GM12878 (cell line): ENCODE measurements around the gene CTIF. TPM values are rescaled to one million over a fixed set of nuclear protein-coding genes. Genes with fewer than 3 reads are reported as not detected.

Experiments used
- ATAC-seq: fragments of 200-7000 bp; cut with Tn5 transposase; 3 replicates; pipeline ENCODE4 v1.9.1; 2020; ENCODE audit warnings: mild to moderate bottlenecking, moderate library complexity
- BruUV-seq: library from RNA; stranded (reverse); fragments of 400-500 nt; replicated peaks from 2 replicates; lab custom pipeline; 2021; lab: Mats Ljungman, UMichigan
- CTCF ChIA-PET: fragments of 300-600 bp; sonication (Branson Sonifier 250); formaldehyde crosslinking; extraction: SDS; loops from one replicate; lab custom pipeline; 2021; ENCODE audit warnings: inconsistent platforms; lab: Yijun Ruan, JAX
- POLR2A ChIA-PET: fragments of 350-600 bp; formaldehyde crosslinking; extraction: SDS; loops from one replicate; lab custom pipeline; 2021; ENCODE audit warnings: inconsistent platforms; lab: Charles Lee
- RAD21 ChIA-PET: fragments of 300-600 bp; sonication (Branson Sonifier 250); formaldehyde crosslinking; loops from one replicate; lab custom pipeline; 2023; ENCODE audit warnings: antibody characterized with exemption; ENCODE audit not compliant: unreplicated experiment; lab: Charles Lee
- SMC1A ChIA-PET: fragments of 300-600 bp; sonication (Branson Sonifier 250); formaldehyde crosslinking; loops from one replicate; lab custom pipeline; 2023; ENCODE audit not compliant: unreplicated experiment, uncharacterized antibody; lab: Charles Lee
- DNase-seq: peaks from one replicate; pipeline ENCODE4 v3.0.0-alpha.2; 2011; ENCODE audit warnings: low read depth, low spot score
- FAIRE-seq: peaks from 3 replicates; lab custom pipeline; 2011; peaks lifted over from hg19 to GRCh38; lab: Jason Lieb, UNC
- H2AFZ ChIP-seq: 2 replicates; pipeline ENCODE4 v1.6.0; 2011; ENCODE audit warnings: low read depth, low read length, control low read depth; ENCODE audit not compliant: control insufficient read depth
- H3K27ac ChIP-seq: 2 replicates; pipeline ENCODE4 v1.5.1; 2011; ENCODE audit warnings: control low read depth; ENCODE audit not compliant: control insufficient read depth, insufficient read depth
- H3K27me3 ChIP-seq, 2 experiments: replicated peaks in 1 of 2; 2 replicates each; pipeline versions ENCODE4 v1.6.0 to v1.6.1; 2011; ENCODE audit warnings: low read length in 1 of 2; ENCODE audit not compliant: control insufficient read depth in 2 of 2, insufficient read depth in 2 of 2
- H3K36me3 ChIP-seq, 2 experiments: 2 replicates each; pipeline ENCODE4 v1.5.1; 2011; ENCODE audit warnings: low read length in 1 of 2; ENCODE audit not compliant: control insufficient read depth in 2 of 2, insufficient read depth in 2 of 2
- H3K4me1 ChIP-seq: 2 replicates; pipeline ENCODE4 v1.6.1; 2011; ENCODE audit warnings: mild to moderate bottlenecking, low read length, moderate library complexity, mixed read lengths; ENCODE audit not compliant: control insufficient read depth, insufficient read depth
- H3K4me2 ChIP-seq: 2 replicates; pipeline ENCODE4 v1.6.0; 2011; ENCODE audit warnings: control low read depth; ENCODE audit not compliant: control insufficient read depth, insufficient read depth
- H3K4me3 ChIP-seq: fragments of 200-600 bp; sonication (generic); 2 replicates; pipeline ENCODE4 v1.5.1; 2016
- H3K79me2 ChIP-seq: 2 replicates; pipeline ENCODE4 v1.6.0; 2011; ENCODE audit warnings: low read length; ENCODE audit not compliant: control insufficient read depth, insufficient read depth
- H3K9ac ChIP-seq: 2 replicates; pipeline ENCODE4 v1.8.0; 2011; ENCODE audit warnings: low read length, control low read depth, mixed read lengths; ENCODE audit not compliant: control insufficient read depth, insufficient read depth
- H3K9me3 ChIP-seq: replicated peaks from 3 replicates; pipeline ENCODE4 v1.5.1; 2011; ENCODE audit warnings: mild to moderate bottlenecking, low read length; ENCODE audit not compliant: control insufficient read depth, insufficient read depth
- H4K20me1 ChIP-seq: 2 replicates; pipeline ENCODE4 v1.6.0; 2011; ENCODE audit not compliant: control insufficient read depth, insufficient read depth
- BMI1 ChIP-seq: fragments of 450-650 bp; IDR thresholded peaks from 2 replicates; pipeline ENCODE4 v1.6.1; 2016; ENCODE audit warnings: mild to moderate bottlenecking, moderate library complexity, borderline replicate concordance
- CHD2 ChIP-seq: IDR thresholded peaks from 2 replicates; pipeline ENCODE4 v1.6.1; 2011; ENCODE audit warnings: low read depth, low read length, improper control_type of control experiment, borderline replicate concordance
- CHD4 ChIP-seq: fragments of 200-600 bp; sonication (generic); IDR thresholded peaks from 2 replicates; pipeline ENCODE4 v1.6.1; 2016; ENCODE audit warnings: mild to moderate bottlenecking
- GABPA ChIP-seq: IDR thresholded peaks from 2 replicates; pipeline ENCODE4 v1.6.1; 2014; ENCODE audit warnings: antibody characterized with exemption, low read depth, mild to moderate bottlenecking, inconsistent platforms
- KAT2A ChIP-seq: conservative IDR thresholded peaks from 2 replicates; pipeline ENCODE4 v1.6.1; 2011; ENCODE audit warnings: low read depth, low read length; ENCODE audit not compliant: control insufficient read depth
- MYB ChIP-seq: fragments of 150-350 bp; IDR thresholded peaks from 2 replicates; pipeline ENCODE4 v1.6.1; 2014; ENCODE audit warnings: mild to moderate bottlenecking, low read depth, low read length, borderline replicate concordance
- WGBS: methylation state at CpG from one replicate; pipeline ENCODE4 v1.1.6; 2016; ENCODE audit warnings: low lambda C conversion rate; ENCODE audit not compliant: insufficient replicate concordance, insufficient coverage; ENCODE audit errors: missing lambda C conversion rate; 5-methylcytosine and 5-hydroxymethylcytosine counted together
- in situ Hi-C: fragments of 300-500 bp; cut with MboI; formaldehyde crosslinking; loops from 9 replicates; pipeline ENCODE4 v1.14.3; 2018; ENCODE audit warnings: mixed read lengths
- intact Hi-C: fragments of 100-400 bp; cut with micrococcal nuclease; formaldehyde crosslinking; loops from one replicate; pipeline ENCODE4 v1.14.2; 2022; ENCODE audit not compliant: unreplicated experiment
- polyA plus RNA-seq, 11 experiments: library from polyadenylated mRNA; depleted of rRNA in 4 of 11; unstranded in 6 of 11; stranded (reverse) in 5 of 11; fragments of >200 nt; fragmentation: Nextera tagmentation in 4 of 11; fragmentation: Illumina TruSeq in 1 of 11; extraction: Ambion mirVana in 4 of 11; extraction: Trizol in 1 of 11; gene quantifications; 1 replicate in 1 of 11; 2 replicates in 10 of 11; pipeline versions ENCODE4 v1.2.1 to v1.2.3, GENCODE V29; 2011 to 2016; ENCODE audit warnings: inconsistent platforms in 2 of 11, missing spikeins in 2 of 11, low read depth in 1 of 11
- total RNA-seq, 4 experiments: library from RNA; depleted of rRNA in 3 of 4; stranded (reverse); fragments of >200 nt in 3 of 4; fragmentation: Illumina TruSeq in 1 of 4; extraction: Trizol in 1 of 4; gene quantifications; 2 replicates each; pipeline versions ENCODE4 v1.2.1 to v1.2.3, GENCODE V29; 2013 to 2021
- TF ChIP-seq, protein P1 (sequence below): fragments of 450-650 bp; IDR thresholded peaks from 2 replicates; pipeline ENCODE4 v1.6.1; 2016; ENCODE audit warnings: mild to moderate bottlenecking
- TF ChIP-seq, protein P2 (sequence below): IDR thresholded peaks from 2 replicates; pipeline ENCODE4 v1.6.1; 2012; ENCODE audit warnings: improper control_type of control experiment, low read depth, low read length; ENCODE audit not compliant: insufficient replicate concordance

CTIF gene
- total and polyA plus RNA-seq, 10 of the 15 experiments (the other 5 are each of a cell fraction or from before 2014, with no cell fraction given) = 0.06 to 11.6 (median 2.5) TPM

GRCh38 chr18:48819276-48819675 is 280.4 kb downstream of the CTIF start (continued):
- TF ChIP-seq CHD2 (no peak), BMI1 (no peak), MYB (no peak)
- TF ChIP-seq, protein P1, sequence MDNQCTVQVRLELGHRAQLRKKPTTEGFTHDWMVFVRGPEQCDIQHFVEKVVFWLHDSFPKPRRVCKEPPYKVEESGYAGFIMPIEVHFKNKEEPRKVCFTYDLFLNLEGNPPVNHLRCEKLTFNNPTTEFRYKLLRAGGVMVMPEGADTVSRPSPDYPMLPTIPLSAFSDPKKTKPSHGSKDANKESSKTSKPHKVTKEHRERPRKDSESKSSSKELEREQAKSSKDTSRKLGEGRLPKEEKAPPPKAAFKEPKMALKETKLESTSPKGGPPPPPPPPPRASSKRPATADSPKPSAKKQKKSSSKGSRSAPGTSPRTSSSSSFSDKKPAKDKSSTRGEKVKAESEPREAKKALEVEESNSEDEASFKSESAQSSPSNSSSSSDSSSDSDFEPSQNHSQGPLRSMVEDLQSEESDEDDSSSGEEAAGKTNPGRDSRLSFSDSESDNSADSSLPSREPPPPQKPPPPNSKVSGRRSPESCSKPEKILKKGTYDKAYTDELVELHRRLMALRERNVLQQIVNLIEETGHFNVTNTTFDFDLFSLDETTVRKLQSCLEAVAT = no peak

- Histone ChIP-seq H3K27me3 (no peaks in the 10 kb centered on the region), H3K36me3 (0 out of 4 replicates have a peak, but pooled peaks cover 0 to 1% of the 10 kb centered on the region in 2 experiments), H3K27ac (peak overlapping the region; percentile 60; the same call in 1 of the 2 replicates), H3K4me3 (no peak overlapping the region), H3K4me1 (peaks cover 20% of the 10 kb centered on the region), H4K20me1 (no peaks in the 10 kb centered on the region), H3K4me2 (peak overlapping the region; percentile 70; the same call in 1 of the 2 replicates), H3K79me2 (no peaks in the 10 kb centered on the region), H3K9ac (no peak overlapping the region), H3K9me3 (no peaks in the 10 kb centered on the region; the same call in 1 of the 3 replicates), H2AFZ (no peak overlapping the region)
- ATAC-seq (no peak), DNase-seq (no peak), FAIRE-seq (no peak)
- SMC1A ChIA-PET = interaction anchor here (0.7 to 5.0 kb wide), 20 partner anchors 8 to 342 kb away, joined by 3 to 81 read pairs (median 5); no protein-coding TSS in a partner anchor
- CTCF ChIA-PET = interaction anchor here (0.9 to 3.3 kb wide), 10 partner anchors 9 to 350 kb away, joined by 3 to 36 read pairs (median 10); no protein-coding TSS in a partner anchor
- TF ChIP-seq, protein P2, sequence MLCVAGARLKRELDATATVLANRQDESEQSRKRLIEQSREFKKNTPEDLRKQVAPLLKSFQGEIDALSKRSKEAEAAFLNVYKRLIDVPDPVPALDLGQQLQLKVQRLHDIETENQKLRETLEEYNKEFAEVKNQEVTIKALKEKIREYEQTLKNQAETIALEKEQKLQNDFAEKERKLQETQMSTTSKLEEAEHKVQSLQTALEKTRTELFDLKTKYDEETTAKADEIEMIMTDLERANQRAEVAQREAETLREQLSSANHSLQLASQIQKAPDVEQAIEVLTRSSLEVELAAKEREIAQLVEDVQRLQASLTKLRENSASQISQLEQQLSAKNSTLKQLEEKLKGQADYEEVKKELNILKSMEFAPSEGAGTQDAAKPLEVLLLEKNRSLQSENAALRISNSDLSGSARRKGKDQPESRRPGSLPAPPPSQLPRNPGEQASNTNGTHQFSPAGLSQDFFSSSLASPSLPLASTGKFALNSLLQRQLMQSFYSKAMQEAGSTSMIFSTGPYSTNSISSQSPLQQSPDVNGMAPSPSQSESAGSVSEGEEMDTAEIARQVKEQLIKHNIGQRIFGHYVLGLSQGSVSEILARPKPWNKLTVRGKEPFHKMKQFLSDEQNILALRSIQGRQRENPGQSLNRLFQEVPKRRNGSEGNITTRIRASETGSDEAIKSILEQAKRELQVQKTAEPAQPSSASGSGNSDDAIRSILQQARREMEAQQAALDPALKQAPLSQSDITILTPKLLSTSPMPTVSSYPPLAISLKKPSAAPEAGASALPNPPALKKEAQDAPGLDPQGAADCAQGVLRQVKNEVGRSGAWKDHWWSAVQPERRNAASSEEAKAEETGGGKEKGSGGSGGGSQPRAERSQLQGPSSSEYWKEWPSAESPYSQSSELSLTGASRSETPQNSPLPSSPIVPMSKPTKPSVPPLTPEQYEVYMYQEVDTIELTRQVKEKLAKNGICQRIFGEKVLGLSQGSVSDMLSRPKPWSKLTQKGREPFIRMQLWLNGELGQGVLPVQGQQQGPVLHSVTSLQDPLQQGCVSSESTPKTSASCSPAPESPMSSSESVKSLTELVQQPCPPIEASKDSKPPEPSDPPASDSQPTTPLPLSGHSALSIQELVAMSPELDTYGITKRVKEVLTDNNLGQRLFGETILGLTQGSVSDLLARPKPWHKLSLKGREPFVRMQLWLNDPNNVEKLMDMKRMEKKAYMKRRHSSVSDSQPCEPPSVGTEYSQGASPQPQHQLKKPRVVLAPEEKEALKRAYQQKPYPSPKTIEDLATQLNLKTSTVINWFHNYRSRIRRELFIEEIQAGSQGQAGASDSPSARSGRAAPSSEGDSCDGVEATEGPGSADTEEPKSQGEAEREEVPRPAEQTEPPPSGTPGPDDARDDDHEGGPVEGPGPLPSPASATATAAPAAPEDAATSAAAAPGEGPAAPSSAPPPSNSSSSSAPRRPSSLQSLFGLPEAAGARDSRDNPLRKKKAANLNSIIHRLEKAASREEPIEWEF = no peak
- TF ChIP-seq CHD4 = no peak
- TF ChIP-seq KAT2A = no peak
- TF ChIP-seq GABPA = no peak
- WGBS = 98% methylated on average over 11 of the region's 11 CpGs
- POLR2A ChIA-PET = interaction anchor here (0.6 to 3.8 kb wide), 10 partner anchors 10 to 131 kb away, joined by 3 to 63 read pairs (median 4); no protein-coding TSS in a partner anchor
- intact Hi-C loops (loop anchor here (1.0 to 2.0 kb wide), 2 partner anchors 35 to 49 kb away; no protein-coding TSS in a partner anchor), in situ Hi-C loops (loop anchor here (25.0 kb wide), 1 partner anchor 1467 kb away; the partner anchor contains the start of genes CXXC1 and MBD1)
- no TSS peak for BruUV-seq
- RAD21 ChIA-PET = interaction anchor here (1.0 to 4.2 kb wide), 15 partner anchors 8 to 132 kb away, joined by 3 to 68 read pairs (median 9); no protein-coding TSS in a partner anchor
Observed at GRCh38 chr18:48819781-48820482, 281.1 kb downstream of the CTIF start.
